ENCODE measurements around the gene CYP2A6. TPM values are rescaled to one million over a fixed set of nuclear protein-coding genes. Genes with fewer than 3 reads are reported as not detected.

The CYP2A6 gene
- total and polyA plus RNA-seq, 4 donors: 0.09 to 1,020 (median 59.6) TPM

DNA sequence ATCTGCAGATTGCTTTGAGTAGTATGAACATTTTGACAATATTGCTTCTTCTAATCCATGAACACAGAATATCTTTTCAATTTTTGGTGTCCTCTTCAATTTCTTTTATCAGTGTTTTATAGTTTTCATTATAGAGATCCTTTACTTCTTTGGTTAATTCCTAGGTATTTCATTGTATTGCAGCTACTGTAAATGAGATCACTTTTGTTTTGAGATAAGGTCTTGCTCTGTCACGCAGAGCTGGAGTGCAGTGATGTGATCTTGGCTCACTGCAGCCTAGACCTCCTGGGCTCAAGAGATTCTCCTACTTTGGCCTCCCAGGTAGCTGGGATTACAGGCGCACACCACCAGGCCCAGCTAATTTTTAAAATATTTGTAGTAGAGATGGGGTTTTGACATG is 22.0 kb upstream of the CYP2A6 start:
- Histone ChIP-seq H3K27ac (ENCODE audit: low read depth in 1 of 2, low read length in 2 of 2) (no peak overlapping the region), H3K4me1 (ENCODE audit: control insufficient read depth in 4 of 4, insufficient read depth in 4 of 4, low read length in 3 of 4) (no peaks in the 10 kb centered on the region), H3K36me3 (ENCODE audit: control insufficient read depth in 4 of 4, insufficient read depth in 3 of 4, low read depth in 1 of 4, low read length in 3 of 4) (no peaks in the 10 kb centered on the region), H3K9me3 (ENCODE audit: control insufficient read depth in 4 of 4, low read length in 3 of 4) (no peaks in the 10 kb centered on the region), H3K4me3 (ENCODE audit: low read depth in 1 of 3, low read length in 3 of 3) (no peak overlapping the region), H3K9ac (ENCODE audit: low read depth in 1 of 2, low read length in 2 of 2) (no peak overlapping the region), H3K27me3 (ENCODE audit: control insufficient read depth in 4 of 4, insufficient read depth in 4 of 4, low read length in 3 of 4) (no peaks in the 10 kb centered on the region)
- 91% methylated on average over 2 of the region's 2 CpGs for WGBS
- DNase-seq (ENCODE audit: low spot score): no peak
- TF ChIP-seq YY1 (IDR thresholded peaks at IDR 0.05) (no peak), FOXA1 (IDR thresholded peaks at IDR 0.05) (no peak), TAF1 (conservative IDR thresholded peaks at IDR 0.05) (no peak), JUND (IDR thresholded peaks at IDR 0.05) (no peak), SP1 (IDR thresholded peaks at IDR 0.05) (no peak), HNF4A (conservative IDR thresholded peaks at IDR 0.05) (no peak), RXRA (IDR thresholded peaks at IDR 0.05) (no peak), RAD21 (IDR thresholded peaks at IDR 0.05) (no peak), GABPA (IDR thresholded peaks at IDR 0.05 in 1 of 2, conservative IDR thresholded peaks at IDR 0.05 in 1 of 2) (no peak), EGR1 (IDR thresholded peaks at IDR 0.05; ENCODE audit: low read depth in 2 of 2) (no peak), HNF4G (IDR thresholded peaks at IDR 0.05) (no peak), NR2F2 (IDR thresholded peaks at IDR 0.05) (no peak), FOXA2 (IDR thresholded peaks at IDR 0.05) (no peak)
- TF ChIP-seq, protein P1, sequence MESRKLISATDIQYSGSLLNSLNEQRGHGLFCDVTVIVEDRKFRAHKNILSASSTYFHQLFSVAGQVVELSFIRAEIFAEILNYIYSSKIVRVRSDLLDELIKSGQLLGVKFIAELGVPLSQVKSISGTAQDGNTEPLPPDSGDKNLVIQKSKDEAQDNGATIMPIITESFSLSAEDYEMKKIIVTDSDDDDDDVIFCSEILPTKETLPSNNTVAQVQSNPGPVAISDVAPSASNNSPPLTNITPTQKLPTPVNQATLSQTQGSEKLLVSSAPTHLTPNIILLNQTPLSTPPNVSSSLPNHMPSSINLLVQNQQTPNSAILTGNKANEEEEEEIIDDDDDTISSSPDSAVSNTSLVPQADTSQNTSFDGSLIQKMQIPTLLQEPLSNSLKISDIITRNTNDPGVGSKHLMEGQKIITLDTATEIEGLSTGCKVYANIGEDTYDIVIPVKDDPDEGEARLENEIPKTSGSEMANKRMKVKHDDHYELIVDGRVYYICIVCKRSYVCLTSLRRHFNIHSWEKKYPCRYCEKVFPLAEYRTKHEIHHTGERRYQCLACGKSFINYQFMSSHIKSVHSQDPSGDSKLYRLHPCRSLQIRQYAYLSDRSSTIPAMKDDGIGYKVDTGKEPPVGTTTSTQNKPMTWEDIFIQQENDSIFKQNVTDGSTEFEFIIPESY (IDR thresholded peaks at IDR 0.05): no peak
- TF ChIP-seq, protein P2, sequence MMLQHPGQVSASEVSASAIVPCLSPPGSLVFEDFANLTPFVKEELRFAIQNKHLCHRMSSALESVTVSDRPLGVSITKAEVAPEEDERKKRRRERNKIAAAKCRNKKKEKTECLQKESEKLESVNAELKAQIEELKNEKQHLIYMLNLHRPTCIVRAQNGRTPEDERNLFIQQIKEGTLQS (IDR thresholded peaks at IDR 0.05): no peak
- TF ChIP-seq, protein P3, sequence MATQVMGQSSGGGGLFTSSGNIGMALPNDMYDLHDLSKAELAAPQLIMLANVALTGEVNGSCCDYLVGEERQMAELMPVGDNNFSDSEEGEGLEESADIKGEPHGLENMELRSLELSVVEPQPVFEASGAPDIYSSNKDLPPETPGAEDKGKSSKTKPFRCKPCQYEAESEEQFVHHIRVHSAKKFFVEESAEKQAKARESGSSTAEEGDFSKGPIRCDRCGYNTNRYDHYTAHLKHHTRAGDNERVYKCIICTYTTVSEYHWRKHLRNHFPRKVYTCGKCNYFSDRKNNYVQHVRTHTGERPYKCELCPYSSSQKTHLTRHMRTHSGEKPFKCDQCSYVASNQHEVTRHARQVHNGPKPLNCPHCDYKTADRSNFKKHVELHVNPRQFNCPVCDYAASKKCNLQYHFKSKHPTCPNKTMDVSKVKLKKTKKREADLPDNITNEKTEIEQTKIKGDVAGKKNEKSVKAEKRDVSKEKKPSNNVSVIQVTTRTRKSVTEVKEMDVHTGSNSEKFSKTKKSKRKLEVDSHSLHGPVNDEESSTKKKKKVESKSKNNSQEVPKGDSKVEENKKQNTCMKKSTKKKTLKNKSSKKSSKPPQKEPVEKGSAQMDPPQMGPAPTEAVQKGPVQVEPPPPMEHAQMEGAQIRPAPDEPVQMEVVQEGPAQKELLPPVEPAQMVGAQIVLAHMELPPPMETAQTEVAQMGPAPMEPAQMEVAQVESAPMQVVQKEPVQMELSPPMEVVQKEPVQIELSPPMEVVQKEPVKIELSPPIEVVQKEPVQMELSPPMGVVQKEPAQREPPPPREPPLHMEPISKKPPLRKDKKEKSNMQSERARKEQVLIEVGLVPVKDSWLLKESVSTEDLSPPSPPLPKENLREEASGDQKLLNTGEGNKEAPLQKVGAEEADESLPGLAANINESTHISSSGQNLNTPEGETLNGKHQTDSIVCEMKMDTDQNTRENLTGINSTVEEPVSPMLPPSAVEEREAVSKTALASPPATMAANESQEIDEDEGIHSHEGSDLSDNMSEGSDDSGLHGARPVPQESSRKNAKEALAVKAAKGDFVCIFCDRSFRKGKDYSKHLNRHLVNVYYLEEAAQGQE (IDR thresholded peaks at IDR 0.05): no peak
- TF ChIP-seq, protein P4, sequence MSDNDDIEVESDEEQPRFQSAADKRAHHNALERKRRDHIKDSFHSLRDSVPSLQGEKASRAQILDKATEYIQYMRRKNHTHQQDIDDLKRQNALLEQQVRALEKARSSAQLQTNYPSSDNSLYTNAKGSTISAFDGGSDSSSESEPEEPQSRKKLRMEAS (IDR thresholded peaks at IDR 0.05): no peak
- TF ChIP-seq, protein P5, sequence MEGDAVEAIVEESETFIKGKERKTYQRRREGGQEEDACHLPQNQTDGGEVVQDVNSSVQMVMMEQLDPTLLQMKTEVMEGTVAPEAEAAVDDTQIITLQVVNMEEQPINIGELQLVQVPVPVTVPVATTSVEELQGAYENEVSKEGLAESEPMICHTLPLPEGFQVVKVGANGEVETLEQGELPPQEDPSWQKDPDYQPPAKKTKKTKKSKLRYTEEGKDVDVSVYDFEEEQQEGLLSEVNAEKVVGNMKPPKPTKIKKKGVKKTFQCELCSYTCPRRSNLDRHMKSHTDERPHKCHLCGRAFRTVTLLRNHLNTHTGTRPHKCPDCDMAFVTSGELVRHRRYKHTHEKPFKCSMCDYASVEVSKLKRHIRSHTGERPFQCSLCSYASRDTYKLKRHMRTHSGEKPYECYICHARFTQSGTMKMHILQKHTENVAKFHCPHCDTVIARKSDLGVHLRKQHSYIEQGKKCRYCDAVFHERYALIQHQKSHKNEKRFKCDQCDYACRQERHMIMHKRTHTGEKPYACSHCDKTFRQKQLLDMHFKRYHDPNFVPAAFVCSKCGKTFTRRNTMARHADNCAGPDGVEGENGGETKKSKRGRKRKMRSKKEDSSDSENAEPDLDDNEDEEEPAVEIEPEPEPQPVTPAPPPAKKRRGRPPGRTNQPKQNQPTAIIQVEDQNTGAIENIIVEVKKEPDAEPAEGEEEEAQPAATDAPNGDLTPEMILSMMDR (IDR thresholded peaks at IDR 0.05; ENCODE audit: low read depth, low read length, missing input control): no peak
